GM19463 (cell line): ENCODE measurements around the gene GPR27.

Experiments used
- ATAC-seq: cut with Tn5 transposase; IDR thresholded peaks from one replicate; pipeline ENCODE4 v1.9.1; 2021; ENCODE audit warnings: mild to moderate bottlenecking, moderate library complexity; ENCODE audit not compliant: unreplicated experiment

GPR27 gene

GRCh38 chr3:71728632-71729342, 24.9 kb upstream of the GPR27 start:
- no peak for ATAC-seq

GRCh38 chr3:71732637-71733036, 21.0 kb upstream of the GPR27 start:
- ATAC-seq: no peak

- ATAC-seq: no peak
Measured at GRCh38 chr3:71733319-71733718, 20.3 kb upstream of the GPR27 start.

- ATAC-seq: no peak
Measured at GRCh38 chr3:71734881-71735280, 18.8 kb upstream of the GPR27 start.

GRCh38 chr3:71742621-71743020, 11.0 kb upstream of the GPR27 start:
- ATAC-seq: no peak

- ATAC-seq: no peak
Measured at GRCh38 chr3:71744738-71745137, 8.9 kb upstream of the GPR27 start.

- no peak for ATAC-seq
Measured at GRCh38 chr3:71751602-71752001, 2.1 kb upstream of the GPR27 start.

- ATAC-seq: no peak
Measured at GRCh38 chr3:71752831-71753700, 589 bp upstream of the GPR27 start.

GRCh38 chr3:71754610-71755253, 1.1 kb downstream of the GPR27 start:
- ATAC-seq: no peak

- no peak for ATAC-seq
Measured at GRCh38 chr3:71758091-71758490, 4.4 kb downstream of the GPR27 start.

- ATAC-seq: no peak
Measured at GRCh38 chr3:71759401-71759800, 5.7 kb downstream of the GPR27 start.

- no peak for ATAC-seq
Measured at GRCh38 chr3:71760140-71760539, 6.5 kb downstream of the GPR27 start.

- ATAC-seq: no peak
Measured at GRCh38 chr3:71763426-71763825, 9.8 kb downstream of the GPR27 start.

- no peak for ATAC-seq
Measured at GRCh38 chr3:71771126-71771525, 17.5 kb downstream of the GPR27 start.

GRCh38 chr3:71771884-71772283, 18.2 kb downstream of the GPR27 start:
- no peak for ATAC-seq

GRCh38 chr3:71776538-71776937, 22.9 kb downstream of the GPR27 start:
- no peak for ATAC-seq

- ATAC-seq: no peak
Measured at GRCh38 chr3:71778353-71778752, 24.7 kb downstream of the GPR27 start.

- no peak for ATAC-seq
Measured at GRCh38 chr3:71779674-71780377, 26.2 kb downstream of the GPR27 start.

GRCh38 chr3:71780430-71780829, 26.8 kb downstream of the GPR27 start:
- ATAC-seq: no peak

- no peak for ATAC-seq
Measured at GRCh38 chr3:71783152-71783551, 29.5 kb downstream of the GPR27 start.
